SK-N-SH (cell line): Measurements from ENCODE around the gene AURKB. TPM values are rescaled to one million over a fixed set of nuclear protein-coding genes. Genes with fewer than 3 reads are reported as not detected.

Experiments
- CTCF ChIA-PET: fragments of 300-600, 350-600 bp; formaldehyde crosslinking; extraction: SDS; loops from one replicate; lab custom pipeline; 2021; lab: Yijun Ruan, JAX
- POLR2A ChIA-PET: fragments of 350-600 bp; sonication (Branson Sonifier 250); formaldehyde crosslinking; extraction: SDS; loops from one replicate; lab custom pipeline; 2020; ENCODE audit warnings: antibody characterized with exemption, inconsistent platforms; lab: Yijun Ruan, JAX
- DNase-seq: peaks from one replicate; pipeline ENCODE4 v3.0.0; 2012
- H2AFZ ChIP-seq: fragments of 200-600 bp; sonication (generic); 2 replicates; pipeline ENCODE4 v1.8.1; 2016; ENCODE audit warnings: antibody characterized with exemption, mild to moderate bottlenecking, low read depth
- H3F3A ChIP-seq: fragments of 200-600 bp; sonication (generic); replicated peaks from 2 replicates; pipeline ENCODE3; 2016; ENCODE audit warnings: antibody characterized with exemption, mild to moderate bottlenecking; ENCODE audit not compliant: insufficient read depth
- H3K27ac ChIP-seq, 2 experiments: fragments of 200-500 bp in 1 of 2; fragments of 200-600 bp in 1 of 2; sonication (Bioruptor generic) in 1 of 2; sonication (generic), shearing (Covaris generic) in 1 of 2; 2 replicates each; pipeline versions ENCODE4 v1.5.1 to v1.6.1; 2014 to 2016; ENCODE audit warnings: low read depth in 2 of 2, inconsistent platforms in 1 of 2, low read length in 1 of 2, mild to moderate bottlenecking in 1 of 2, mixed read lengths in 1 of 2
- H3K27me3 ChIP-seq: fragments of 200-600 bp; sonication (generic), shearing (Covaris generic); 2 replicates; pipeline ENCODE4 v1.6.1; 2016; ENCODE audit warnings: mixed run types; ENCODE audit not compliant: insufficient read depth
- H3K36me3 ChIP-seq, 2 experiments: fragments of 200-500 bp in 1 of 2; fragments of 200-600 bp in 1 of 2; sonication (Bioruptor generic) in 1 of 2; sonication (generic) in 1 of 2; replicated peaks in 1 of 2; 2 replicates each; pipeline versions ENCODE3 to v1.5.1; 2014 to 2016; ENCODE audit warnings: low read length in 1 of 2, mild to moderate bottlenecking in 1 of 2; ENCODE audit not compliant: insufficient read depth in 2 of 2, control insufficient read depth in 1 of 2
- H3K4me1 ChIP-seq, 2 experiments: fragments of 200-500 bp in 1 of 2; fragments of 200-600 bp in 1 of 2; sonication (Bioruptor generic) in 1 of 2; sonication (generic), shearing (Covaris generic) in 1 of 2; 2 replicates each; pipeline versions ENCODE4 v1.5.1 to v1.6.1; 2014 to 2016; ENCODE audit warnings: low read depth in 1 of 2, low read length in 1 of 2, mixed run types in 1 of 2; ENCODE audit not compliant: insufficient read depth in 2 of 2, control insufficient read depth in 1 of 2
- H3K4me2 ChIP-seq: fragments of 200-600 bp; sonication (generic), shearing (Covaris generic); 2 replicates; pipeline ENCODE4 v1.6.1; 2017; ENCODE audit warnings: mixed run types
- H3K4me3 ChIP-seq, 2 experiments: fragments of 200-500 bp in 1 of 2; fragments of 200-600 bp in 1 of 2; sonication (Bioruptor generic) in 1 of 2; sonication (generic), shearing (Covaris generic) in 1 of 2; 2 replicates each; pipeline versions ENCODE4 v1.5.1 to v1.8.1; 2014 to 2016; ENCODE audit warnings: low read depth in 2 of 2, inconsistent platforms in 1 of 2, low read length in 1 of 2, mild to moderate bottlenecking in 1 of 2, mixed read lengths in 1 of 2, moderate library complexity in 1 of 2
- H3K79me2 ChIP-seq: fragments of 200-600 bp; sonication (generic); 2 replicates; pipeline ENCODE4 v1.8.1; 2017; ENCODE audit warnings: mild to moderate bottlenecking; ENCODE audit not compliant: insufficient read depth
- H3K9ac ChIP-seq: fragments of 200-600 bp; sonication (generic); 2 replicates; pipeline ENCODE4 v1.6.1; 2017; ENCODE audit warnings: mixed run types
- H3K9me2 ChIP-seq: fragments of 200-600 bp; sonication (generic); 2 replicates; pipeline ENCODE4 v1.6.1; 2017; ENCODE audit warnings: mixed run types
- H3K9me3 ChIP-seq: fragments of 200-600 bp; sonication (generic); 2 replicates; pipeline ENCODE4 v1.6.1; 2017; ENCODE audit warnings: mixed run types, mild to moderate bottlenecking, moderate library complexity
- H4K20me1 ChIP-seq: fragments of 200-600 bp; sonication (generic); 2 replicates; pipeline ENCODE4 v1.6.1; 2017; ENCODE audit warnings: mild to moderate bottlenecking, mixed run types; ENCODE audit not compliant: insufficient read depth
- ELF1 ChIP-seq: IDR thresholded peaks from 2 replicates; pipeline ENCODE4 v1.4.0; 2012
- EZH2phosphoT487 ChIP-seq: fragments of 200-600 bp; sonication (generic); IDR thresholded peaks from 2 replicates; pipeline ENCODE4 v1.6.1; 2017; ENCODE audit warnings: low read depth, mixed run types, mild to moderate bottlenecking, antibody characterized with exemption, moderate library complexity, borderline replicate concordance
- FOSL2 ChIP-seq: IDR thresholded peaks from 2 replicates; pipeline ENCODE4 v1.4.0; 2012; ENCODE audit warnings: low read depth, mild to moderate bottlenecking, moderate library complexity, borderline replicate concordance
- FOXJ3 ChIP-seq: sonication (generic); formaldehyde crosslinking; IDR thresholded peaks from 2 replicates; pipeline ENCODE4 v1.5.1; 2020; ENCODE audit warnings: mild to moderate bottlenecking, missing genetic modification reagents
- GATA2 ChIP-seq: sonication (generic); formaldehyde crosslinking; IDR thresholded peaks from 2 replicates; pipeline ENCODE4 v1.5.0; 2020; ENCODE audit warnings: mild to moderate bottlenecking, missing genetic modification reagents
- JUND ChIP-seq: IDR thresholded peaks from 2 replicates; pipeline ENCODE4 v1.4.0; 2012
- MEF2A ChIP-seq: IDR thresholded peaks from 2 replicates; pipeline ENCODE4 v1.4.0; 2012; ENCODE audit warnings: low read depth, borderline replicate concordance
- MXI1 ChIP-seq: IDR thresholded peaks from 2 replicates; pipeline ENCODE4 v1.6.1; 2012; ENCODE audit warnings: mild to moderate bottlenecking, low read depth, low read length, improper control_type of control experiment
- NFIC ChIP-seq: IDR thresholded peaks from 2 replicates; pipeline ENCODE4 v1.4.0; 2012; ENCODE audit warnings: borderline replicate concordance
- NRF1 ChIP-seq: IDR thresholded peaks from 2 replicates; pipeline ENCODE4 v1.6.1; 2012; ENCODE audit warnings: low read depth, mild to moderate bottlenecking, low read length
- POLR2AphosphoS5 ChIP-seq: IDR thresholded peaks from 2 replicates; pipeline ENCODE4 v1.6.1; 2012; ENCODE audit warnings: low read depth, low read length
- RAD21 ChIP-seq: IDR thresholded peaks from 2 replicates; pipeline ENCODE4 v1.6.1; 2012; ENCODE audit warnings: mild to moderate bottlenecking, low read length
- RCOR1 ChIP-seq: fragments of 150-350 bp; IDR thresholded peaks from 2 replicates; pipeline ENCODE4 v1.6.1; 2017; ENCODE audit warnings: antibody characterized with exemption, low read length
- RFX5 ChIP-seq: IDR thresholded peaks from 2 replicates; pipeline ENCODE4 v1.6.1; 2012; ENCODE audit warnings: mild to moderate bottlenecking, improper control_type of control experiment, low read length
- RXRA ChIP-seq: IDR thresholded peaks from 2 replicates; pipeline ENCODE4 v1.4.0; 2012; ENCODE audit warnings: low read depth, mild to moderate bottlenecking, borderline replicate concordance
- SIN3A ChIP-seq: IDR thresholded peaks from 2 replicates; pipeline ENCODE4 v1.6.1; 2012; ENCODE audit warnings: low read depth, mild to moderate bottlenecking, low read length, moderate library complexity, borderline replicate concordance
- SMC3 ChIP-seq: IDR thresholded peaks from 2 replicates; pipeline ENCODE4 v1.6.1; 2012; ENCODE audit warnings: low read depth, low read length, improper control_type of control experiment
- TAF1 ChIP-seq: IDR thresholded peaks from 2 replicates; pipeline ENCODE4 v1.6.1; 2012; ENCODE audit warnings: low read depth, mild to moderate bottlenecking, low read length, moderate library complexity, borderline replicate concordance
- TEAD4 ChIP-seq: IDR thresholded peaks from 2 replicates; pipeline ENCODE4 v1.4.0; 2012; ENCODE audit warnings: mild to moderate bottlenecking, borderline replicate concordance; ENCODE audit not compliant: insufficient read depth
- YY1 ChIP-seq: IDR thresholded peaks from 2 replicates; pipeline ENCODE4 v1.4.0; 2012; ENCODE audit warnings: low read depth, mild to moderate bottlenecking
- WGBS: methylation state at CpG from one replicate; pipeline ENCODE4 v1.1.6; 2017; ENCODE audit warnings: low lambda C conversion rate; 5-methylcytosine and 5-hydroxymethylcytosine counted together
- polyA plus RNA-seq, 3 experiments: library from polyadenylated mRNA; depleted of rRNA; stranded (reverse); fragments of >200 nt; gene quantifications; 2 replicates each; pipeline ENCODE4 v1.2.3, GENCODE V29; 2012
- TF ChIP-seq, protein P1 (sequence below): fragments of 200-600 bp; sonication (generic); IDR thresholded peaks from 2 replicates; pipeline ENCODE4 v1.6.1; 2017; ENCODE audit warnings: antibody characterized with exemption, mild to moderate bottlenecking, moderate library complexity
- TF ChIP-seq, protein P2 (sequence below): fragments of 150-350 bp; IDR thresholded peaks from 2 replicates; pipeline ENCODE4 v1.6.1; 2016; ENCODE audit warnings: mild to moderate bottlenecking, low read depth, low read length
- TF ChIP-seq, protein P3 (sequence below): IDR thresholded peaks from 2 replicates; pipeline ENCODE4 v1.4.0; 2012; ENCODE audit warnings: low read depth, borderline replicate concordance
- TF ChIP-seq, protein P4 (sequence below): IDR thresholded peaks from 2 replicates; pipeline ENCODE4 v1.4.0; 2012; ENCODE audit warnings: low read depth, borderline replicate concordance
- TF ChIP-seq, protein P5 (sequence below): IDR thresholded peaks from 2 replicates; pipeline ENCODE4 v1.4.0; 2012; ENCODE audit warnings: low read depth
- TF ChIP-seq, protein P6 (sequence below): IDR thresholded peaks from 2 replicates; pipeline ENCODE4; 2012

AURKB gene
- polyA plus RNA-seq, 1 of the 3 experiments (the other 2 are of a cell fraction) = 43.9 TPM

DNA sequence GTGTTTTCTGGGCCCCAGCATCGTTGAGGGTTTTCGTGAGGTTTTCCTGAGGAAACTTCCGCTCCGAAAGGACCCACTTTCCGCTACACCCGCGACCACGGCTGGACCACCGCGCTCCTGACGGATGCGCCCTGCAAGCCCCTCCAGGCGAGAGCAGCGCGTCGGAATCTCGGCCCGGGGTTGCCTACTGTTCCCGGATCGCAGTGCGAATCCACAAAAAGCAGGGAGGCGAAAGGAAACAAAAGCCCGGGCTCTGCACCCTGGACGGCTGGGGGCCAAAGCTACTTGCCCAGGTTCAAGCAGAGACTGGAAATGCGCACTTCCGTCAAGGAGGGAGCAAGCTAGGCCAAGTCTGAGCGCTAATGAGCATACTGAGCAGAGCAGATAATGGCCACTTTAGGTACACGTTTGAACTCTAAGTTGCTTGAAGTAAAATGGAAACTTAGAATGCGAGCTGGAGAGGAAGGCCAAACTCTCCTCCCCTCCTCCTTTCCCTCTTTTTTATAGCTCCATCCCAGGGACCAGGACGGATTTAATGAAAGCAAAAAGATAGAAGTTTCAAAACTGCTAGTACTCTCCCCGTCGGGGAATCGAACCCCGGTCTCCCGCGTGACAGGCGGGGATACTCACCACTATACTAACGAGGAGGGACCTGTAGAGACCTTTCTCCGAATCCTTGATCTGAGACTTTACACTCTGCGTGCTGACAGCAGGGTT, 11.4 kb upstream of the AURKB start:
- Histone ChIP-seq H3K9ac (peak overlapping the region; percentile 89), H3K27ac (peak overlapping the region; percentile 92 to 95), H3K4me1 (peaks cover 8 to 13% of the 10 kb centered on the region in 2 experiments; a peak in 2 of 4 replicates), H3F3A (peaks cover 51% of the 10 kb centered on the region), H4K20me1 (0 out of 2 replicates have a peak, but pooled peaks cover 4% of the 10 kb centered on the region), H3K4me2 (peak overlapping the region; percentile 98), H3K9me2 (no peaks in the 10 kb centered on the region), H3K79me2 (no peaks in the 10 kb centered on the region), H3K9me3 (no peaks in the 10 kb centered on the region), H2AFZ (peak overlapping the region; percentile 89), H3K36me3 (no peaks in the 10 kb centered on the region), H3K4me3 (peak overlapping the region; percentile 83 to 86), H3K27me3 (no peaks in the 10 kb centered on the region)
- ChIA-PET CTCF (interaction anchor here (1.0 to 6.5 kb wide), 13 partner anchors 9 to 1199 kb away, joined by 3 to 55 read pairs (median 5); partner anchors contain the start of genes ALOXE3, BORCS6, HES7 and KRABD2), POLR2A (interaction anchor here (0.9 to 2.8 kb wide), 10 partner anchors 10 to 102 kb away, joined by 3 to 14 read pairs (median 6); partner anchors contain the start of genes BORCS6, CTC1 and RANGRF)
- DNase-seq = peak; percentile 60
- under 1% methylated on average over 39 of the region's 40 CpGs for WGBS
- TF ChIP-seq, protein P1, sequence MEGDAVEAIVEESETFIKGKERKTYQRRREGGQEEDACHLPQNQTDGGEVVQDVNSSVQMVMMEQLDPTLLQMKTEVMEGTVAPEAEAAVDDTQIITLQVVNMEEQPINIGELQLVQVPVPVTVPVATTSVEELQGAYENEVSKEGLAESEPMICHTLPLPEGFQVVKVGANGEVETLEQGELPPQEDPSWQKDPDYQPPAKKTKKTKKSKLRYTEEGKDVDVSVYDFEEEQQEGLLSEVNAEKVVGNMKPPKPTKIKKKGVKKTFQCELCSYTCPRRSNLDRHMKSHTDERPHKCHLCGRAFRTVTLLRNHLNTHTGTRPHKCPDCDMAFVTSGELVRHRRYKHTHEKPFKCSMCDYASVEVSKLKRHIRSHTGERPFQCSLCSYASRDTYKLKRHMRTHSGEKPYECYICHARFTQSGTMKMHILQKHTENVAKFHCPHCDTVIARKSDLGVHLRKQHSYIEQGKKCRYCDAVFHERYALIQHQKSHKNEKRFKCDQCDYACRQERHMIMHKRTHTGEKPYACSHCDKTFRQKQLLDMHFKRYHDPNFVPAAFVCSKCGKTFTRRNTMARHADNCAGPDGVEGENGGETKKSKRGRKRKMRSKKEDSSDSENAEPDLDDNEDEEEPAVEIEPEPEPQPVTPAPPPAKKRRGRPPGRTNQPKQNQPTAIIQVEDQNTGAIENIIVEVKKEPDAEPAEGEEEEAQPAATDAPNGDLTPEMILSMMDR = no peak
- TF ChIP-seq GATA2 (no peak), TEAD4 (peak; percentile 88), SMC3 (no peak), FOXJ3 (CRISPR knock-in tag) (0 out of 2 replicates have a peak, but pooled peaks have one; percentile 31), NFIC (no peak), MEF2A (no peak), RAD21 (no peak), SIN3A (0 out of 2 replicates have a peak, but pooled peaks have one; percentile 12), TAF1 (no peak), MXI1 (peak; percentile 20; the same call in 1 of the 2 replicates), JUND (no peak), RXRA (peak; percentile 50; the same call in 1 of the 2 replicates), NRF1 (no peak), EZH2phosphoT487 (no peak), YY1 (no peak; the same call in 1 of the 2 replicates), FOSL2 (peak; percentile 64), POLR2AphosphoS5 (no peak), ELF1 (no peak), RFX5 (no peak), RCOR1 (peak; percentile 49; the same call in 1 of the 2 replicates)
- TF ChIP-seq, protein P2, sequence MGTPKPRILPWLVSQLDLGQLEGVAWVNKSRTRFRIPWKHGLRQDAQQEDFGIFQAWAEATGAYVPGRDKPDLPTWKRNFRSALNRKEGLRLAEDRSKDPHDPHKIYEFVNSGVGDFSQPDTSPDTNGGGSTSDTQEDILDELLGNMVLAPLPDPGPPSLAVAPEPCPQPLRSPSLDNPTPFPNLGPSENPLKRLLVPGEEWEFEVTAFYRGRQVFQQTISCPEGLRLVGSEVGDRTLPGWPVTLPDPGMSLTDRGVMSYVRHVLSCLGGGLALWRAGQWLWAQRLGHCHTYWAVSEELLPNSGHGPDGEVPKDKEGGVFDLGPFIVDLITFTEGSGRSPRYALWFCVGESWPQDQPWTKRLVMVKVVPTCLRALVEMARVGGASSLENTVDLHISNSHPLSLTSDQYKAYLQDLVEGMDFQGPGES = no peak
- TF ChIP-seq, protein P3, sequence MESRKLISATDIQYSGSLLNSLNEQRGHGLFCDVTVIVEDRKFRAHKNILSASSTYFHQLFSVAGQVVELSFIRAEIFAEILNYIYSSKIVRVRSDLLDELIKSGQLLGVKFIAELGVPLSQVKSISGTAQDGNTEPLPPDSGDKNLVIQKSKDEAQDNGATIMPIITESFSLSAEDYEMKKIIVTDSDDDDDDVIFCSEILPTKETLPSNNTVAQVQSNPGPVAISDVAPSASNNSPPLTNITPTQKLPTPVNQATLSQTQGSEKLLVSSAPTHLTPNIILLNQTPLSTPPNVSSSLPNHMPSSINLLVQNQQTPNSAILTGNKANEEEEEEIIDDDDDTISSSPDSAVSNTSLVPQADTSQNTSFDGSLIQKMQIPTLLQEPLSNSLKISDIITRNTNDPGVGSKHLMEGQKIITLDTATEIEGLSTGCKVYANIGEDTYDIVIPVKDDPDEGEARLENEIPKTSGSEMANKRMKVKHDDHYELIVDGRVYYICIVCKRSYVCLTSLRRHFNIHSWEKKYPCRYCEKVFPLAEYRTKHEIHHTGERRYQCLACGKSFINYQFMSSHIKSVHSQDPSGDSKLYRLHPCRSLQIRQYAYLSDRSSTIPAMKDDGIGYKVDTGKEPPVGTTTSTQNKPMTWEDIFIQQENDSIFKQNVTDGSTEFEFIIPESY = no peak
- TF ChIP-seq, protein P4, sequence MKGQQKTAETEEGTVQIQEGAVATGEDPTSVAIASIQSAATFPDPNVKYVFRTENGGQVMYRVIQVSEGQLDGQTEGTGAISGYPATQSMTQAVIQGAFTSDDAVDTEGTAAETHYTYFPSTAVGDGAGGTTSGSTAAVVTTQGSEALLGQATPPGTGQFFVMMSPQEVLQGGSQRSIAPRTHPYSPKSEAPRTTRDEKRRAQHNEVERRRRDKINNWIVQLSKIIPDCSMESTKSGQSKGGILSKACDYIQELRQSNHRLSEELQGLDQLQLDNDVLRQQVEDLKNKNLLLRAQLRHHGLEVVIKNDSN = no peak
- TF ChIP-seq, protein P5, sequence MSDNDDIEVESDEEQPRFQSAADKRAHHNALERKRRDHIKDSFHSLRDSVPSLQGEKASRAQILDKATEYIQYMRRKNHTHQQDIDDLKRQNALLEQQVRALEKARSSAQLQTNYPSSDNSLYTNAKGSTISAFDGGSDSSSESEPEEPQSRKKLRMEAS = no peak; the same call in 1 of the 2 replicates
- TF ChIP-seq, protein P6, sequence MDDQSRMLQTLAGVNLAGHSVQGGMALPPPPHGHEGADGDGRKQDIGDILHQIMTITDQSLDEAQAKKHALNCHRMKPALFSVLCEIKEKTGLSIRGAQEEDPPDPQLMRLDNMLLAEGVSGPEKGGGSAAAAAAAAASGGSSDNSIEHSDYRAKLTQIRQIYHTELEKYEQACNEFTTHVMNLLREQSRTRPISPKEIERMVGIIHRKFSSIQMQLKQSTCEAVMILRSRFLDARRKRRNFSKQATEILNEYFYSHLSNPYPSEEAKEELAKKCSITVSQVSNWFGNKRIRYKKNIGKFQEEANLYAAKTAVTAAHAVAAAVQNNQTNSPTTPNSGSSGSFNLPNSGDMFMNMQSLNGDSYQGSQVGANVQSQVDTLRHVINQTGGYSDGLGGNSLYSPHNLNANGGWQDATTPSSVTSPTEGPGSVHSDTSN = no peak
